Stimulated activated CD4-positive, alpha-beta T cell treated with anti-CD3 and anti-CD28 coated beads, Interleukin-2, amount 100 ng/mL, for 24 hours (primary cell): ENCODE data around the gene NBEA.

Source experiments
- DNase-seq, 2 donors: peaks; one replicate each; pipeline ENCODE4 v3.0.0-alpha.2; 2020

NBEA gene

GRCh38 chr13:35478271-35479037 is 536.4 kb downstream of the NBEA start:
- no peak for DNase-seq

- DNase-seq = no peak
Measured at GRCh38 chr13:35479038-35479492, 537.0 kb downstream of the NBEA start.

- DNase-seq = no peak
Measured at GRCh38 chr13:35479706-35480105, 537.6 kb downstream of the NBEA start.

GRCh38 chr13:35480346-35480745 is 538.3 kb downstream of the NBEA start:
- DNase-seq = no peak

GRCh38 chr13:35481777-35482176 is 539.7 kb downstream of the NBEA start:
- no peak for DNase-seq

GRCh38 chr13:35482527-35482926 is 540.5 kb downstream of the NBEA start:
- no peak for DNase-seq

GRCh38 chr13:35483761-35484160 is 541.7 kb downstream of the NBEA start:
- DNase-seq = no peak

- no peak for DNase-seq
Measured at GRCh38 chr13:35484384-35484783, 542.3 kb downstream of the NBEA start.

- DNase-seq = no peak
Measured at GRCh38 chr13:35485424-35485823, 543.4 kb downstream of the NBEA start.

GRCh38 chr13:35489050-35489449 is 547.0 kb downstream of the NBEA start:
- DNase-seq = no peak

GRCh38 chr13:35496006-35496405 is 553.9 kb downstream of the NBEA start:
- DNase-seq = no peak

- DNase-seq = no peak
Measured at GRCh38 chr13:35496761-35497386, 554.8 kb downstream of the NBEA start.

GRCh38 chr13:35498231-35498630 is 556.2 kb downstream of the NBEA start:
- DNase-seq = no peak

GRCh38 chr13:35499196-35499662 is 557.2 kb downstream of the NBEA start:
- DNase-seq = no peak

GRCh38 chr13:35499676-35500075 is 557.6 kb downstream of the NBEA start:
- DNase-seq = no peak

- no peak for DNase-seq
Measured at GRCh38 chr13:35500144-35500543, 558.1 kb downstream of the NBEA start.

- DNase-seq = no peak
Measured at GRCh38 chr13:35501661-35502235, 559.7 kb downstream of the NBEA start.

GRCh38 chr13:35502456-35502855 is 560.4 kb downstream of the NBEA start:
- no peak for DNase-seq

- no peak for DNase-seq
Measured at GRCh38 chr13:35512271-35512920, 570.3 kb downstream of the NBEA start.

GRCh38 chr13:35514061-35514477 is 572.0 kb downstream of the NBEA start:
- DNase-seq = no peak

- DNase-seq = no peak
Measured at GRCh38 chr13:35514801-35515502, 572.9 kb downstream of the NBEA start.

- no peak for DNase-seq
Measured at GRCh38 chr13:35518337-35518946, 576.4 kb downstream of the NBEA start.
